NCI-H187 (cell line): ENCODE results near the gene TNFRSF17.

Experiments
- DNase-seq, 2 experiments: peaks; one replicate each; lab custom pipeline; 2025; lab: John Stamatoyannopoulos, UW

Gene TNFRSF17

GRCh38 chr16:12002447-12003006, 37.5 kb downstream of the TNFRSF17 start:
- DNase-seq, result peak; percentile 10 to 44

GRCh38 chr16:12006637-12007036, 41.6 kb downstream of the TNFRSF17 start:
- no peak for DNase-seq

GRCh38 chr16:12009462-12009861, 44.5 kb downstream of the TNFRSF17 start:
- no peak for DNase-seq

- DNase-seq, result no peak
Observed at GRCh38 chr16:12009922-12010321, 44.9 kb downstream of the TNFRSF17 start.

- DNase-seq, result no peak
Observed at GRCh38 chr16:12010388-12011251, 45.6 kb downstream of the TNFRSF17 start.

- DNase-seq, result no peak
Observed at GRCh38 chr16:12011565-12011964, 46.6 kb downstream of the TNFRSF17 start.

GRCh38 chr16:12016291-12016947, 51.4 kb downstream of the TNFRSF17 start:
- DNase-seq, result no peak

- DNase-seq, result no peak
Observed at GRCh38 chr16:12017558-12017957, 52.5 kb downstream of the TNFRSF17 start.
